ENCODE measurements around the gene PDGFA.

- TF ChIP-seq CTCF (IDR thresholded peaks at IDR 0.05), result no peak
- no peak for TF ChIP-seq POLR2A (IDR thresholded peaks at IDR 0.05)
Measured at GRCh38 chr7:462173-463103, 57.2 kb downstream of the PDGFA start.
